Right cardiac atrium (tissue), 5 donors: ENCODE data around the gene CARD8. TPM values are rescaled to one million over a fixed set of nuclear protein-coding genes. Genes with fewer than 3 reads are reported as not detected.
"Not testable (repeated sequence)": the region's sequence is repeated elsewhere in the genome, so short reads cannot be mapped to it uniquely, and the experiment has no call there.

Experiments used
- ATAC-seq, 2 donors: fragments of 200-7000 bp; cut with Tn5 transposase; one replicate each; pipeline versions ENCODE4 v1.8.0 to v1.9.1; 2020; ENCODE audit warnings: moderate library complexity in 2 of 2, mild to moderate bottlenecking in 1 of 2
- DNase-seq, 3 donors: peaks; one replicate each; pipeline ENCODE4 v3.0.0-alpha.2; 2020
- H3K27ac ChIP-seq: one replicate; pipeline ENCODE4 v1.5.1; 2013; ENCODE audit warnings: mild to moderate bottlenecking, low read length, control low read depth, moderate library complexity
- H3K27me3 ChIP-seq: one replicate; pipeline ENCODE4 v1.6.1; 2013; ENCODE audit not compliant: control insufficient read depth, insufficient read depth
- H3K4me1 ChIP-seq: one replicate; pipeline ENCODE4 v1.6.1; 2013; ENCODE audit warnings: low read length; ENCODE audit not compliant: control insufficient read depth, insufficient read depth
- H3K4me3 ChIP-seq: one replicate; pipeline ENCODE4 v1.5.1; 2013; ENCODE audit warnings: low read length, control low read depth
- H3K9me3 ChIP-seq: one replicate; pipeline ENCODE4 v1.6.1; 2013; ENCODE audit warnings: low read length; ENCODE audit not compliant: control insufficient read depth
- WGBS: extraction: QIAGEN DNeasy Blood & Tissue Kit; methylation state at CpG from one replicate; pipeline ENCODE4 v1.1.7; 2013; 5-methylcytosine and 5-hydroxymethylcytosine counted together
- intact Hi-C, 4 donors: fragments of 100-400 bp; cut with DNase I; formaldehyde crosslinking; loops; one replicate each; pipeline versions ENCODE4 v1.11.0 to v1.14.0; 2022 to 2023
- polyA plus RNA-seq: library from polyadenylated mRNA; stranded (reverse); fragments of 200-250 nt; gene quantifications from one replicate; pipeline ENCODE4 v1.2.3, GENCODE V29; 2013
- total RNA-seq, 4 donors: library from RNA; stranded (reverse); fragmentation: NEBNext Ultra II Directional; extraction: Animal tissue kit (Norgen Biotek cat#: 25700); gene quantifications; one replicate each; pipeline ENCODE4 v1.2.1, GENCODE V29; 2021
- donor health status: healthy with polysubstance abuse.
- donor health status: DM: no; HTN: yes; CAD: no.
- donor health status: DM: no; HTN: no; CAD: no.
- donor health status: DM: no; HTN: yes; CAD: no; lungs with severe emphysema.
- donor health status: DM: yes; HTN: yes; CAD: no.

Gene CARD8
- total and polyA plus RNA-seq, 5 donors, result 22.3 to 43.3 (median 32.9) TPM

GRCh38 chr19:48246101-48246500 is 9.6 kb downstream of the CARD8 start:
- Histone ChIP-seq H3K27ac (no peak overlapping the region), H3K4me3 (no peak overlapping the region), H3K4me1 (no peaks in the 10 kb centered on the region), H3K9me3 (no peaks in the 10 kb centered on the region), H3K27me3 (no peaks in the 10 kb centered on the region)
- ATAC-seq (no peak), DNase-seq (no peak)
- intact Hi-C loops, result no loop called here
- WGBS, result 67% methylated on average over 5 of the region's 5 CpGs

- peak in 1 of 2 donors; percentile 45 for ATAC-seq
- Histone ChIP-seq H3K27ac (peak overlapping the region; percentile 6), H3K4me3 (no peak overlapping the region)
Observed at GRCh38 chr19:48244281-48244680, 11.4 kb downstream of the CARD8 start.

GRCh38 chr19:48241771-48242170 is 13.9 kb downstream of the CARD8 start:
- intact Hi-C loops, result not testable (repeated sequence)

More at GRCh38 chr19:48244281-48244680, 11.4 kb downstream of the CARD8 start:
- intact Hi-C loops, result no loop called here
- DNase-seq, result no peak
- WGBS, result 56% methylated on average over 5 of the region's 5 CpGs
- Histone ChIP-seq H3K27me3 (no peaks in the 10 kb centered on the region), H3K4me1 (no peaks in the 10 kb centered on the region), H3K9me3 (no peaks in the 10 kb centered on the region)

GRCh38 chr19:48239582-48240141 is 16.1 kb downstream of the CARD8 start:
- no peak overlapping the region for H3K4me3 ChIP-seq
- 93% methylated on average over 9 of the region's 9 CpGs for WGBS
- no peak for DNase-seq
- H3K27me3 ChIP-seq, result no peaks in the 10 kb centered on the region
- H3K4me1 ChIP-seq, result no peaks in the 10 kb centered on the region
- intact Hi-C loops, result no loop called here
- H3K9me3 ChIP-seq, result no peaks in the 10 kb centered on the region
- H3K27ac ChIP-seq, result no peak overlapping the region
- no peak for ATAC-seq

More at GRCh38 chr19:48241771-48242170, 13.9 kb downstream of the CARD8 start:
- not testable (repeated sequence) for H3K27ac ChIP-seq, H3K9me3 ChIP-seq, ATAC-seq, H3K27me3 ChIP-seq, DNase-seq, H3K4me1 ChIP-seq, H3K4me3 ChIP-seq
- WGBS, result 94% methylated on average over 6 of the region's 6 CpGs

GRCh38 chr19:48239120-48239519 is 16.6 kb downstream of the CARD8 start:
- no peak for ATAC-seq
- DNase-seq, result no peak
- intact Hi-C loops, result no loop called here
- Histone ChIP-seq H3K4me1 (no peaks in the 10 kb centered on the region), H3K27ac (no peak overlapping the region), H3K9me3 (no peaks in the 10 kb centered on the region), H3K27me3 (no peaks in the 10 kb centered on the region), H3K4me3 (no peak overlapping the region)
- 94% methylated on average over 6 of the region's 6 CpGs for WGBS

GRCh38 chr19:48237057-48237456 is 18.7 kb downstream of the CARD8 start:
- Histone ChIP-seq H3K27ac (no peak overlapping the region), H3K4me1 (no peaks in the 10 kb centered on the region), H3K4me3 (no peak overlapping the region), H3K27me3 (no peaks in the 10 kb centered on the region), H3K9me3 (no peaks in the 10 kb centered on the region)
- intact Hi-C loops, result no loop called here
- DNase-seq, result no peak
- ATAC-seq, result no peak
- 64% methylated on average over 3 of the region's 3 CpGs for whole genome bisulfite sequencing

- WGBS, result 90% methylated on average over 19 of the region's 19 CpGs
Observed at GRCh38 chr19:48230555-48231129, 25.1 kb downstream of the CARD8 start.

GRCh38 chr19:48221628-48222027 is 34.1 kb downstream of the CARD8 start:
- H3K27ac ChIP-seq, result no peak overlapping the region
- no peaks in the 10 kb centered on the region for H3K27me3 ChIP-seq
- no peaks in the 10 kb centered on the region for H3K4me1 ChIP-seq
- WGBS, result 98% methylated on average over 5 of the region's 5 CpGs
- intact Hi-C loops, result no loop called here
- DNase-seq, result no peak
- no peak overlapping the region for H3K4me3 ChIP-seq
- no peaks in the 10 kb centered on the region for H3K9me3 ChIP-seq
- ATAC-seq, result no peak

More at GRCh38 chr19:48230555-48231129, 25.1 kb downstream of the CARD8 start:
- no peaks in the 10 kb centered on the region for H3K4me1 ChIP-seq
- intact Hi-C loops, result no loop called here
- H3K4me3 ChIP-seq, result no peak overlapping the region
- no peaks in the 10 kb centered on the region for H3K9me3 ChIP-seq
- no peak for DNase-seq
- H3K27me3 ChIP-seq, result no peaks in the 10 kb centered on the region
- H3K27ac ChIP-seq, result no peak overlapping the region
- ATAC-seq, result no peak

- H3K27ac ChIP-seq, DNase-seq, H3K4me3 ChIP-seq, intact Hi-C loops, H3K9me3 ChIP-seq, ATAC-seq, H3K4me1 ChIP-seq, H3K27me3 ChIP-seq: not testable (repeated sequence)
- 99% methylated on average over 3 of the region's 3 CpGs for WGBS
Observed at GRCh38 chr19:48220784-48221183, 34.9 kb downstream of the CARD8 start.

GRCh38 chr19:48218997-48219396 is 36.7 kb downstream of the CARD8 start:
- DNase-seq (no peak), ATAC-seq (no peak)
- Histone ChIP-seq H3K27me3 (no peaks in the 10 kb centered on the region), H3K4me1 (no peaks in the 10 kb centered on the region), H3K27ac (no peak overlapping the region), H3K4me3 (no peak overlapping the region), H3K9me3 (no peaks in the 10 kb centered on the region)
- WGBS, result 85% methylated on average over 6 of the region's 6 CpGs
- intact Hi-C loops, result no loop called here

- WGBS, result 91% methylated on average over 14 of the region's 14 CpGs
- Histone ChIP-seq H3K27ac (no peak overlapping the region), H3K9me3 (no peaks in the 10 kb centered on the region), H3K4me1 (no peaks in the 10 kb centered on the region), H3K27me3 (no peaks in the 10 kb centered on the region), H3K4me3 (no peak overlapping the region)
- no peak for ATAC-seq
- intact Hi-C loops, result no loop called here
- no peak for DNase-seq
Observed at GRCh38 chr19:48216933-48217332, 38.8 kb downstream of the CARD8 start.
